ENCODE measurements around the gene MED12L.

The MED12L gene

GRCh38 chr3:151415289-151415688 lies 329.8 kb downstream of the MED12L start:
- Histone ChIP-seq H3K27me3 (ENCODE audit: control insufficient read depth, insufficient read depth, low read length) (no peaks in the 10 kb centered on the region), H3K36me3 (ENCODE audit: control insufficient read depth, insufficient read depth, low read length) (peaks cover 8% of the 10 kb centered on the region), H3K9ac (ENCODE audit: low read depth, low read length) (no peak overlapping the region), H3K27ac (ENCODE audit: low read depth, low read length) (no peak overlapping the region), H3K4me1 (ENCODE audit: control insufficient read depth, insufficient read depth, low read length) (peaks cover 3% of the 10 kb centered on the region; the same call in 1 of the 2 replicates), H3K4me3 (ENCODE audit: low read depth, low read length) (no peak overlapping the region), H3K9me3 (ENCODE audit: control insufficient read depth, insufficient read depth, low read length) (no peaks in the 10 kb centered on the region)

GRCh38 chr3:151419806-151420205 lies 334.3 kb downstream of the MED12L start:
- Histone ChIP-seq H3K4me3 (ENCODE audit: low read depth, low read length) (no peak overlapping the region), H3K4me1 (ENCODE audit: control insufficient read depth, insufficient read depth, low read length) (peaks cover 4% of the 10 kb centered on the region), H3K9ac (ENCODE audit: low read depth, low read length) (no peak overlapping the region), H3K27ac (ENCODE audit: low read depth, low read length) (no peak overlapping the region), H3K9me3 (ENCODE audit: control insufficient read depth, insufficient read depth, low read length) (no peaks in the 10 kb centered on the region), H3K27me3 (ENCODE audit: control insufficient read depth, insufficient read depth, low read length) (no peaks in the 10 kb centered on the region), H3K36me3 (ENCODE audit: control insufficient read depth, insufficient read depth, low read length) (peaks cover 8% of the 10 kb centered on the region; the same call in 1 of the 2 replicates)

GRCh38 chr3:151421938-151422337 lies 336.5 kb downstream of the MED12L start:
- Histone ChIP-seq H3K27ac (ENCODE audit: low read depth, low read length) (no peak overlapping the region), H3K9me3 (ENCODE audit: control insufficient read depth, insufficient read depth, low read length) (no peaks in the 10 kb centered on the region)

GRCh38 chr3:151423091-151423490 lies 337.6 kb downstream of the MED12L start:
- Histone ChIP-seq H3K27ac (ENCODE audit: low read depth, low read length) (no peak overlapping the region), H3K9ac (ENCODE audit: low read depth, low read length) (no peak overlapping the region), H3K27me3 (ENCODE audit: control insufficient read depth, insufficient read depth, low read length) (no peaks in the 10 kb centered on the region), H3K9me3 (ENCODE audit: control insufficient read depth, insufficient read depth, low read length) (no peaks in the 10 kb centered on the region), H3K4me1 (ENCODE audit: control insufficient read depth, insufficient read depth, low read length) (peaks cover 21% of the 10 kb centered on the region), H3K4me3 (ENCODE audit: low read depth, low read length) (no peak overlapping the region), H3K36me3 (ENCODE audit: control insufficient read depth, insufficient read depth, low read length) (no peaks in the 10 kb centered on the region; the same call in 1 of the 2 replicates)

More at GRCh38 chr3:151421938-151422337, 336.5 kb downstream of the MED12L start:
- Histone ChIP-seq H3K4me1 (ENCODE audit: control insufficient read depth, insufficient read depth, low read length) (peaks cover 21% of the 10 kb centered on the region), H3K4me3 (ENCODE audit: low read depth, low read length) (no peak overlapping the region), H3K27me3 (ENCODE audit: control insufficient read depth, insufficient read depth, low read length) (no peaks in the 10 kb centered on the region), H3K9ac (ENCODE audit: low read depth, low read length) (no peak overlapping the region), H3K36me3 (ENCODE audit: control insufficient read depth, insufficient read depth, low read length) (peaks cover 3% of the 10 kb centered on the region; the same call in 1 of the 2 replicates)

DNA sequence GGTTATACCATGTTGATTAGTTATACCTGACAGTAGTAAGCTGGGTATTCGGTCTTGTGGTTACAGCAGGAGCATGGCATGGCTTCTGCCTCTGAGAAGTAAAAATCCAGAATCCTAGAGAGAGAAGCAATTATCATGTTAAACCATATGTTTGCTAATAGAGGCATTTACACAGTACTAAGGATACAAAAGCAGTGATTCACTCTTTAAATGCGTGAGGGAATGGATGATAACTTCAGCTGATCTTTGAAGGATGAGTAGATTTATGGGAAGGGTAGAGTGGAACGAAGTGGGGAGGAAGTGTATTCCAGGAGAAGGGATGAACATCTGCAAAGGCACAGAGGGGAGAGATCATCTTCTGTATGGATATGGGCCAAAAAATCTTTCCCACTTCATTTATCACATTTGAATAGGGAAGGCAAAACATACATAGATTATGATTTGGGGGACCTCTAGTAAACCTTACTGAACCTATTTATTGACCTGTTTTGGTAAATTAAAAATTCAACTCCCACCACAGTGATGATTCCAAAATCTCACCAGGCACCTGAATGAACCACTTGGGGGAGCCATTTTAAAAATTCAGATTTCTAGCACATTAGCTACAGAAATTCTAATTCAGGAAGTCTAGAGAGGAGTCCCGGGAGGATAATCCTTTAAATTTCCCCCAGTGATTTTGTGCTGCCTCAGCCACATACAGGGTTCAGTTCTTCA lies 340.3 kb downstream of the MED12L start:
- H3K9ac ChIP-seq (ENCODE audit: low read depth, low read length): no peak overlapping the region
- H3K27ac ChIP-seq (ENCODE audit: low read depth, low read length): peak overlapping the region; percentile 48
- peaks cover 21% of the 10 kb centered on the region for H3K4me1 ChIP-seq (ENCODE audit: control insufficient read depth, insufficient read depth, low read length)
- H3K9me3 ChIP-seq (ENCODE audit: control insufficient read depth, insufficient read depth, low read length): no peaks in the 10 kb centered on the region
- no peaks in the 10 kb centered on the region for H3K27me3 ChIP-seq (ENCODE audit: control insufficient read depth, insufficient read depth, low read length)
- no peaks in the 10 kb centered on the region for H3K36me3 ChIP-seq (ENCODE audit: control insufficient read depth, insufficient read depth, low read length)
- no peak overlapping the region for H3K4me3 ChIP-seq (ENCODE audit: low read depth, low read length)

GRCh38 chr3:151426341-151426657 lies 340.8 kb downstream of the MED12L start:
- Histone ChIP-seq H3K9me3 (ENCODE audit: control insufficient read depth, insufficient read depth, low read length) (no peaks in the 10 kb centered on the region), H3K36me3 (ENCODE audit: control insufficient read depth, insufficient read depth, low read length) (no peaks in the 10 kb centered on the region), H3K27me3 (ENCODE audit: control insufficient read depth, insufficient read depth, low read length) (no peaks in the 10 kb centered on the region), H3K4me1 (ENCODE audit: control insufficient read depth, insufficient read depth, low read length) (peaks cover 21% of the 10 kb centered on the region), H3K9ac (ENCODE audit: low read depth, low read length) (no peak overlapping the region), H3K4me3 (ENCODE audit: low read depth, low read length) (no peak overlapping the region), H3K27ac (ENCODE audit: low read depth, low read length) (peak overlapping the region; percentile 48)

DNA sequence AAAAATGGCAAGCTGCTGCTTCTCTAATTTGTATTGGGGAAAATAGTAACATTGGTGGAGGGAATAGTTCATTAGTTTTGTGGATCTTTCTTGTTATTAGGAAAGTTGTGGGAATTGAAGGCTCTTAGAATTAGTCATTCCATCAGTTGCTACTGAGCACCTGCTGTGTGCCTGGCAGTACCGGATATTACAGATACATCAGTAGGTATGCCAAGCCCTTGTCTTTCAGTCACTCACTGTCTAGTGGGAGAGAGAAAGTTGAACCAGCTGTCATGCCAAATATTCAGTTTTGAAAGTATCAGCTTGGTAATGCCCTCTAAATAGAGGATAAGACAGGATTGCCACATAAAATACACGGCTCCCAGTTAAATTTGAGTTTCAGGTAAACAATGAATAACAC lies 342.9 kb downstream of the MED12L start:
- peaks cover 21% of the 10 kb centered on the region for H3K4me1 ChIP-seq (ENCODE audit: control insufficient read depth, insufficient read depth, low read length)
- no peak overlapping the region for H3K9ac ChIP-seq (ENCODE audit: low read depth, low read length)
- H3K4me3 ChIP-seq (ENCODE audit: low read depth, low read length): no peak overlapping the region
- no peaks in the 10 kb centered on the region for H3K9me3 ChIP-seq (ENCODE audit: control insufficient read depth, insufficient read depth, low read length)
- H3K27ac ChIP-seq (ENCODE audit: low read depth, low read length): no peak overlapping the region
- no peaks in the 10 kb centered on the region for H3K36me3 ChIP-seq (ENCODE audit: control insufficient read depth, insufficient read depth, low read length)
- no peaks in the 10 kb centered on the region for H3K27me3 ChIP-seq (ENCODE audit: control insufficient read depth, insufficient read depth, low read length)

GRCh38 chr3:151430821-151431484 lies 345.5 kb downstream of the MED12L start:
- Histone ChIP-seq H3K27ac (ENCODE audit: low read depth, low read length) (no peak overlapping the region), H3K4me1 (ENCODE audit: control insufficient read depth, insufficient read depth, low read length) (peaks cover 15% of the 10 kb centered on the region; the same call in 1 of the 2 replicates), H3K9me3 (ENCODE audit: control insufficient read depth, insufficient read depth, low read length) (no peaks in the 10 kb centered on the region), H3K4me3 (ENCODE audit: low read depth, low read length) (no peak overlapping the region), H3K27me3 (ENCODE audit: control insufficient read depth, insufficient read depth, low read length) (no peaks in the 10 kb centered on the region), H3K9ac (ENCODE audit: low read depth, low read length) (no peak overlapping the region), H3K36me3 (ENCODE audit: control insufficient read depth, insufficient read depth, low read length) (no peaks in the 10 kb centered on the region)

- Histone ChIP-seq H3K4me3 (ENCODE audit: low read depth, low read length) (no peak overlapping the region), H3K27ac (ENCODE audit: low read depth, low read length) (no peak overlapping the region), H3K4me1 (ENCODE audit: control insufficient read depth, insufficient read depth, low read length) (peaks cover 9% of the 10 kb centered on the region; the same call in 1 of the 2 replicates), H3K36me3 (ENCODE audit: control insufficient read depth, insufficient read depth, low read length) (no peaks in the 10 kb centered on the region), H3K9me3 (ENCODE audit: control insufficient read depth, insufficient read depth, low read length) (no peaks in the 10 kb centered on the region), H3K27me3 (ENCODE audit: control insufficient read depth, insufficient read depth, low read length) (no peaks in the 10 kb centered on the region), H3K9ac (ENCODE audit: low read depth, low read length) (no peak overlapping the region)
Observed at GRCh38 chr3:151431940-151432339, 346.5 kb downstream of the MED12L start.

GRCh38 chr3:151432616-151433372 lies 347.3 kb downstream of the MED12L start:
- Histone ChIP-seq H3K36me3 (ENCODE audit: control insufficient read depth, insufficient read depth, low read length) (no peaks in the 10 kb centered on the region), H3K27ac (ENCODE audit: low read depth, low read length) (no peak overlapping the region), H3K4me1 (ENCODE audit: control insufficient read depth, insufficient read depth, low read length) (peaks cover 9% of the 10 kb centered on the region; the same call in 1 of the 2 replicates), H3K9me3 (ENCODE audit: control insufficient read depth, insufficient read depth, low read length) (no peaks in the 10 kb centered on the region), H3K27me3 (ENCODE audit: control insufficient read depth, insufficient read depth, low read length) (no peaks in the 10 kb centered on the region), H3K4me3 (ENCODE audit: low read depth, low read length) (no peak overlapping the region), H3K9ac (ENCODE audit: low read depth, low read length) (no peak overlapping the region)

All from HUES48 (cell line).